SK-N-SH (cell line): ENCODE data around the gene BRS3. TPM values are rescaled to one million over a fixed set of nuclear protein-coding genes. Genes with fewer than 3 reads are reported as not detected.

Experiments used
- CTCF ChIA-PET: fragments of 300-600, 350-600 bp; formaldehyde crosslinking; extraction: SDS; loops from one replicate; lab custom pipeline; 2021; lab: Yijun Ruan, JAX
- POLR2A ChIA-PET: fragments of 350-600 bp; sonication (Branson Sonifier 250); formaldehyde crosslinking; extraction: SDS; loops from one replicate; lab custom pipeline; 2020; ENCODE audit warnings: antibody characterized with exemption, inconsistent platforms; lab: Yijun Ruan, JAX
- DNase-seq: peaks from one replicate; pipeline ENCODE4 v3.0.0; 2012
- H2AFZ ChIP-seq: fragments of 200-600 bp; sonication (generic); 2 replicates; pipeline ENCODE4 v1.8.1; 2016; ENCODE audit warnings: antibody characterized with exemption, mild to moderate bottlenecking, low read depth
- H3F3A ChIP-seq: fragments of 200-600 bp; sonication (generic); replicated peaks from 2 replicates; pipeline ENCODE3; 2016; ENCODE audit warnings: antibody characterized with exemption, mild to moderate bottlenecking; ENCODE audit not compliant: insufficient read depth
- H3K27ac ChIP-seq, 2 experiments: fragments of 200-500 bp in 1 of 2; fragments of 200-600 bp in 1 of 2; sonication (Bioruptor generic) in 1 of 2; sonication (generic), shearing (Covaris generic) in 1 of 2; 2 replicates each; pipeline versions ENCODE4 v1.5.1 to v1.6.1; 2014 to 2016; ENCODE audit warnings: low read depth in 2 of 2, inconsistent platforms in 1 of 2, low read length in 1 of 2, mild to moderate bottlenecking in 1 of 2, mixed read lengths in 1 of 2
- H3K27me3 ChIP-seq: fragments of 200-600 bp; sonication (generic), shearing (Covaris generic); 2 replicates; pipeline ENCODE4 v1.6.1; 2016; ENCODE audit warnings: mixed run types; ENCODE audit not compliant: insufficient read depth
- H3K36me3 ChIP-seq, 2 experiments: fragments of 200-500 bp in 1 of 2; fragments of 200-600 bp in 1 of 2; sonication (Bioruptor generic) in 1 of 2; sonication (generic) in 1 of 2; replicated peaks in 1 of 2; 2 replicates each; pipeline versions ENCODE3 to v1.5.1; 2014 to 2016; ENCODE audit warnings: low read length in 1 of 2, mild to moderate bottlenecking in 1 of 2; ENCODE audit not compliant: insufficient read depth in 2 of 2, control insufficient read depth in 1 of 2
- H3K4me1 ChIP-seq, 2 experiments: fragments of 200-500 bp in 1 of 2; fragments of 200-600 bp in 1 of 2; sonication (Bioruptor generic) in 1 of 2; sonication (generic), shearing (Covaris generic) in 1 of 2; 2 replicates each; pipeline versions ENCODE4 v1.5.1 to v1.6.1; 2014 to 2016; ENCODE audit warnings: low read depth in 1 of 2, low read length in 1 of 2, mixed run types in 1 of 2; ENCODE audit not compliant: insufficient read depth in 2 of 2, control insufficient read depth in 1 of 2
- H3K4me2 ChIP-seq: fragments of 200-600 bp; sonication (generic), shearing (Covaris generic); 2 replicates; pipeline ENCODE4 v1.6.1; 2017; ENCODE audit warnings: mixed run types
- H3K4me3 ChIP-seq, 2 experiments: fragments of 200-500 bp in 1 of 2; fragments of 200-600 bp in 1 of 2; sonication (Bioruptor generic) in 1 of 2; sonication (generic), shearing (Covaris generic) in 1 of 2; 2 replicates each; pipeline versions ENCODE4 v1.5.1 to v1.8.1; 2014 to 2016; ENCODE audit warnings: low read depth in 2 of 2, inconsistent platforms in 1 of 2, low read length in 1 of 2, mild to moderate bottlenecking in 1 of 2, mixed read lengths in 1 of 2, moderate library complexity in 1 of 2
- H3K79me2 ChIP-seq: fragments of 200-600 bp; sonication (generic); 2 replicates; pipeline ENCODE4 v1.8.1; 2017; ENCODE audit warnings: mild to moderate bottlenecking; ENCODE audit not compliant: insufficient read depth
- H3K9ac ChIP-seq: fragments of 200-600 bp; sonication (generic); 2 replicates; pipeline ENCODE4 v1.6.1; 2017; ENCODE audit warnings: mixed run types
- H3K9me2 ChIP-seq: fragments of 200-600 bp; sonication (generic); 2 replicates; pipeline ENCODE4 v1.6.1; 2017; ENCODE audit warnings: mixed run types
- H3K9me3 ChIP-seq: fragments of 200-600 bp; sonication (generic); 2 replicates; pipeline ENCODE4 v1.6.1; 2017; ENCODE audit warnings: mixed run types, mild to moderate bottlenecking, moderate library complexity
- H4K20me1 ChIP-seq: fragments of 200-600 bp; sonication (generic); 2 replicates; pipeline ENCODE4 v1.6.1; 2017; ENCODE audit warnings: mild to moderate bottlenecking, mixed run types; ENCODE audit not compliant: insufficient read depth
- ELF1 ChIP-seq: IDR thresholded peaks from 2 replicates; pipeline ENCODE4 v1.4.0; 2012
- EZH2phosphoT487 ChIP-seq: fragments of 200-600 bp; sonication (generic); IDR thresholded peaks from 2 replicates; pipeline ENCODE4 v1.6.1; 2017; ENCODE audit warnings: low read depth, mixed run types, mild to moderate bottlenecking, antibody characterized with exemption, moderate library complexity, borderline replicate concordance
- GATA2 ChIP-seq: sonication (generic); formaldehyde crosslinking; IDR thresholded peaks from 2 replicates; pipeline ENCODE4 v1.5.0; 2020; ENCODE audit warnings: mild to moderate bottlenecking, missing genetic modification reagents
- JUND ChIP-seq: IDR thresholded peaks from 2 replicates; pipeline ENCODE4 v1.4.0; 2012
- POLR2AphosphoS5 ChIP-seq: IDR thresholded peaks from 2 replicates; pipeline ENCODE4 v1.6.1; 2012; ENCODE audit warnings: low read depth, low read length
- RAD21 ChIP-seq: IDR thresholded peaks from 2 replicates; pipeline ENCODE4 v1.6.1; 2012; ENCODE audit warnings: mild to moderate bottlenecking, low read length
- RFX5 ChIP-seq: IDR thresholded peaks from 2 replicates; pipeline ENCODE4 v1.6.1; 2012; ENCODE audit warnings: mild to moderate bottlenecking, improper control_type of control experiment, low read length
- SIN3A ChIP-seq: IDR thresholded peaks from 2 replicates; pipeline ENCODE4 v1.6.1; 2012; ENCODE audit warnings: low read depth, mild to moderate bottlenecking, low read length, moderate library complexity, borderline replicate concordance
- SMC3 ChIP-seq: IDR thresholded peaks from 2 replicates; pipeline ENCODE4 v1.6.1; 2012; ENCODE audit warnings: low read depth, low read length, improper control_type of control experiment
- TCF12 ChIP-seq: IDR thresholded peaks from 2 replicates; pipeline ENCODE4 v1.4.0; 2012
- YY1 ChIP-seq: IDR thresholded peaks from 2 replicates; pipeline ENCODE4 v1.4.0; 2012; ENCODE audit warnings: low read depth, mild to moderate bottlenecking
- WGBS: methylation state at CpG from one replicate; pipeline ENCODE4 v1.1.6; 2017; ENCODE audit warnings: low lambda C conversion rate; 5-methylcytosine and 5-hydroxymethylcytosine counted together
- polyA plus RNA-seq, 3 experiments: library from polyadenylated mRNA; depleted of rRNA; stranded (reverse); fragments of >200 nt; gene quantifications; 2 replicates each; pipeline ENCODE4 v1.2.3, GENCODE V29; 2012
- TF ChIP-seq, protein P1 (sequence below): IDR thresholded peaks from 2 replicates; pipeline ENCODE4 v1.4.0; 2012; ENCODE audit warnings: low read depth, borderline replicate concordance
- TF ChIP-seq, protein P2 (sequence below): fragments of 150-350 bp; IDR thresholded peaks from 2 replicates; pipeline ENCODE4 v1.6.1; 2017; ENCODE audit warnings: antibody characterized with exemption, low read length, low read depth, borderline replicate concordance
- TF ChIP-seq, protein P3 (sequence below): IDR thresholded peaks from 2 replicates; pipeline ENCODE4 v1.6.1; 2012; ENCODE audit warnings: mild to moderate bottlenecking, low read depth, low read length, moderate library complexity

BRS3 gene
- polyA plus RNA-seq, 1 of the 3 experiments (the other 2 are of a cell fraction): not detected

GRCh38 chrX:136488706-136489105, 959 bp downstream of the BRS3 start:
- DNase-seq: no peak
- Histone ChIP-seq H3K4me3 (no peak overlapping the region), H3K4me2 (no peak overlapping the region), H3K4me1 (no peaks in the 10 kb centered on the region), H3F3A (no peaks in the 10 kb centered on the region), H4K20me1 (no peaks in the 10 kb centered on the region), H2AFZ (no peak overlapping the region), H3K9me3 (no peaks in the 10 kb centered on the region), H3K9ac (no peak overlapping the region), H3K79me2 (no peaks in the 10 kb centered on the region), H3K27me3 (0 out of 2 replicates have a peak, but pooled peaks cover 14% of the 10 kb centered on the region), H3K9me2 (no peaks in the 10 kb centered on the region), H3K36me3 (no peaks in the 10 kb centered on the region), H3K27ac (no peak overlapping the region)
- POLR2A ChIA-PET: no interaction called here
- WGBS: 15% methylated on average over 5 of the region's 5 CpGs
- TF ChIP-seq RAD21 (peak; percentile 47; the same call in 1 of the 2 replicates), POLR2AphosphoS5 (no peak), YY1 (no peak)
- CTCF ChIA-PET: interaction anchor here (1.6 kb wide), 1 partner anchor 460 kb away, joined by 8 read pairs; no protein-coding TSS in a partner anchor

DNA sequence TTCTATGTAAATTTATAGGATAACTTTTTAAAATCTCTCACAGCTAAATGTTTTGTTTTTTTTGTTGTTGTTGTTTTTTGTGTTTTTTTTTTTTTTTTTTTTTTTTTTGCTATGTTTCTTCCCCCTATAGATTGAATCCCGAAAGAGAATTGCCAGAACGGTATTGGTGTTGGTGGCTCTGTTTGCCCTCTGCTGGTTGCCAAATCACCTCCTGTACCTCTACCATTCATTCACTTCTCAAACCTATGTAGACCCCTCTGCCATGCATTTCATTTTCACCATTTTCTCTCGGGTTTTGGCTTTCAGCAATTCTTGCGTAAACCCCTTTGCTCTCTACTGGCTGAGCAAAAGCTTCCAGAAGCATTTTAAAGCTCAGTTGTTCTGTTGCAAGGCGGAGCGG, 4.1 kb downstream of the BRS3 start:
- Histone ChIP-seq H3K27ac (no peak overlapping the region), H3F3A (no peaks in the 10 kb centered on the region), H3K4me1 (peaks cover 0 to 2% of the 10 kb centered on the region in 2 experiments; a peak in 1 of 4 replicates), H3K9me2 (no peaks in the 10 kb centered on the region), H3K4me3 (no peak overlapping the region), H3K27me3 (no peaks in the 10 kb centered on the region), H3K9me3 (no peaks in the 10 kb centered on the region), H2AFZ (no peak overlapping the region), H4K20me1 (no peaks in the 10 kb centered on the region), H3K36me3 (no peaks in the 10 kb centered on the region), H3K9ac (no peak overlapping the region), H3K4me2 (no peak overlapping the region), H3K79me2 (no peaks in the 10 kb centered on the region)
- WGBS: 42% methylated on average over 6 of the region's 6 CpGs
- CTCF ChIA-PET: interaction anchor here (1.8 kb wide), 1 partner anchor 222 kb away, joined by 5 read pairs; no protein-coding TSS in a partner anchor
- DNase-seq: no peak
- POLR2A ChIA-PET: interaction anchor here (0.7 kb wide), 1 partner anchor 491 kb away, joined by 3 read pairs; no protein-coding TSS in a partner anchor
- TF ChIP-seq EZH2phosphoT487 (no peak), RFX5 (no peak), SIN3A (no peak), JUND (no peak), TCF12 (no peak), SMC3 (no peak), ELF1 (no peak), GATA2 (CRISPR knock-in tag) (no peak)
- TF ChIP-seq, protein P1, sequence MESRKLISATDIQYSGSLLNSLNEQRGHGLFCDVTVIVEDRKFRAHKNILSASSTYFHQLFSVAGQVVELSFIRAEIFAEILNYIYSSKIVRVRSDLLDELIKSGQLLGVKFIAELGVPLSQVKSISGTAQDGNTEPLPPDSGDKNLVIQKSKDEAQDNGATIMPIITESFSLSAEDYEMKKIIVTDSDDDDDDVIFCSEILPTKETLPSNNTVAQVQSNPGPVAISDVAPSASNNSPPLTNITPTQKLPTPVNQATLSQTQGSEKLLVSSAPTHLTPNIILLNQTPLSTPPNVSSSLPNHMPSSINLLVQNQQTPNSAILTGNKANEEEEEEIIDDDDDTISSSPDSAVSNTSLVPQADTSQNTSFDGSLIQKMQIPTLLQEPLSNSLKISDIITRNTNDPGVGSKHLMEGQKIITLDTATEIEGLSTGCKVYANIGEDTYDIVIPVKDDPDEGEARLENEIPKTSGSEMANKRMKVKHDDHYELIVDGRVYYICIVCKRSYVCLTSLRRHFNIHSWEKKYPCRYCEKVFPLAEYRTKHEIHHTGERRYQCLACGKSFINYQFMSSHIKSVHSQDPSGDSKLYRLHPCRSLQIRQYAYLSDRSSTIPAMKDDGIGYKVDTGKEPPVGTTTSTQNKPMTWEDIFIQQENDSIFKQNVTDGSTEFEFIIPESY: no peak
- TF ChIP-seq, protein P2, sequence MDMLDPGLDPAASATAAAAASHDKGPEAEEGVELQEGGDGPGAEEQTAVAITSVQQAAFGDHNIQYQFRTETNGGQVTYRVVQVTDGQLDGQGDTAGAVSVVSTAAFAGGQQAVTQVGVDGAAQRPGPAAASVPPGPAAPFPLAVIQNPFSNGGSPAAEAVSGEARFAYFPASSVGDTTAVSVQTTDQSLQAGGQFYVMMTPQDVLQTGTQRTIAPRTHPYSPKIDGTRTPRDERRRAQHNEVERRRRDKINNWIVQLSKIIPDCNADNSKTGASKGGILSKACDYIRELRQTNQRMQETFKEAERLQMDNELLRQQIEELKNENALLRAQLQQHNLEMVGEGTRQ: no peak
- TF ChIP-seq, protein P3, sequence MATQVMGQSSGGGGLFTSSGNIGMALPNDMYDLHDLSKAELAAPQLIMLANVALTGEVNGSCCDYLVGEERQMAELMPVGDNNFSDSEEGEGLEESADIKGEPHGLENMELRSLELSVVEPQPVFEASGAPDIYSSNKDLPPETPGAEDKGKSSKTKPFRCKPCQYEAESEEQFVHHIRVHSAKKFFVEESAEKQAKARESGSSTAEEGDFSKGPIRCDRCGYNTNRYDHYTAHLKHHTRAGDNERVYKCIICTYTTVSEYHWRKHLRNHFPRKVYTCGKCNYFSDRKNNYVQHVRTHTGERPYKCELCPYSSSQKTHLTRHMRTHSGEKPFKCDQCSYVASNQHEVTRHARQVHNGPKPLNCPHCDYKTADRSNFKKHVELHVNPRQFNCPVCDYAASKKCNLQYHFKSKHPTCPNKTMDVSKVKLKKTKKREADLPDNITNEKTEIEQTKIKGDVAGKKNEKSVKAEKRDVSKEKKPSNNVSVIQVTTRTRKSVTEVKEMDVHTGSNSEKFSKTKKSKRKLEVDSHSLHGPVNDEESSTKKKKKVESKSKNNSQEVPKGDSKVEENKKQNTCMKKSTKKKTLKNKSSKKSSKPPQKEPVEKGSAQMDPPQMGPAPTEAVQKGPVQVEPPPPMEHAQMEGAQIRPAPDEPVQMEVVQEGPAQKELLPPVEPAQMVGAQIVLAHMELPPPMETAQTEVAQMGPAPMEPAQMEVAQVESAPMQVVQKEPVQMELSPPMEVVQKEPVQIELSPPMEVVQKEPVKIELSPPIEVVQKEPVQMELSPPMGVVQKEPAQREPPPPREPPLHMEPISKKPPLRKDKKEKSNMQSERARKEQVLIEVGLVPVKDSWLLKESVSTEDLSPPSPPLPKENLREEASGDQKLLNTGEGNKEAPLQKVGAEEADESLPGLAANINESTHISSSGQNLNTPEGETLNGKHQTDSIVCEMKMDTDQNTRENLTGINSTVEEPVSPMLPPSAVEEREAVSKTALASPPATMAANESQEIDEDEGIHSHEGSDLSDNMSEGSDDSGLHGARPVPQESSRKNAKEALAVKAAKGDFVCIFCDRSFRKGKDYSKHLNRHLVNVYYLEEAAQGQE: no peak
